ENCODE results near the gene OLFML1.

DNA sequence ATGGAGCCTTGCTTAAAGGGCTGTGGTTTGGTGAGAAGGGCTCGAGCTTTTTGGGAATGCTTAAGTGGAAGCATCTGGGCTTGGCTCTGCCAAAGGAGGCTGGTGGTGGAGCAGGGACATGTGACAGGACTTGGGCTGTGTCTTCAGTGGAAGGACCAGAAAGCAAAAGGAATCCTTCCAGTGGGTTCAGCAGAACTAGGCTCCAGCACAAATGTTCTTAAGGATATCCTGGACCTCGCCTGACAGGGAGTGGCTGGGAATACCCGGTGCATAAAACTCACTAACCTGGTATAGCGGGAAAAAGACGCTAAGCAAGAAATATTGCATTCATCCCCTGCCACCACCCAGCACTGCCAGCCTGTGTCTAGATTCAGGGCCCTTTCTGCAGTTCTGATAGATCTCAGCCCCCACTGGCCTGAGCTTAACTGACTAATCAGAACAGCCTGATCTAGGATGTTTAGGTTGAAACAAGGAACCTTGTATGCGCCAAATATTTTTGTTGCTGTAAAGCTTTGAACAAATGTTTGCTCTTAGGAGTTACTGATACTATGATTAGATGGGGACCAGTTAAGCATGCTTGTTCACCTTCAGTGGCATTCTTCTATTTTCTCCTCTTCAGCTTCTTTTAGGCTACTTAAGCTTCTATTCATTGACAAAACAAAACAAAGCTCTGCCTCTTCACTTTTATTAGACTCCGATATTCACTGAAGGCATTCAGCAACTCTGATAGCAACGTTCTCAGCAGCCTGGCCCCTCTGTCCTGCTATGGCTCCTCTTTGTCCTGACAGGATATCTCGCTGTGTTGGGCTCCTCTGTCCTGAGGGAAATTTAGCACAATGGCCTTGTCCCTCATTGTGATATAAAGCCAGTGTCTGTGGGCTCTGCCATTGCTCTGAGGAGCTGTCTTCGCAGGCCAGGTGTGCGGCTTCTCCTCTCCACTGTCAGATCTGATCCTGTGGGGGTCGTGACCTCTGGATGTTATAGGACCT lies 53.5 kb downstream of the OLFML1 start:
- TF ChIP-seq, protein P1, sequence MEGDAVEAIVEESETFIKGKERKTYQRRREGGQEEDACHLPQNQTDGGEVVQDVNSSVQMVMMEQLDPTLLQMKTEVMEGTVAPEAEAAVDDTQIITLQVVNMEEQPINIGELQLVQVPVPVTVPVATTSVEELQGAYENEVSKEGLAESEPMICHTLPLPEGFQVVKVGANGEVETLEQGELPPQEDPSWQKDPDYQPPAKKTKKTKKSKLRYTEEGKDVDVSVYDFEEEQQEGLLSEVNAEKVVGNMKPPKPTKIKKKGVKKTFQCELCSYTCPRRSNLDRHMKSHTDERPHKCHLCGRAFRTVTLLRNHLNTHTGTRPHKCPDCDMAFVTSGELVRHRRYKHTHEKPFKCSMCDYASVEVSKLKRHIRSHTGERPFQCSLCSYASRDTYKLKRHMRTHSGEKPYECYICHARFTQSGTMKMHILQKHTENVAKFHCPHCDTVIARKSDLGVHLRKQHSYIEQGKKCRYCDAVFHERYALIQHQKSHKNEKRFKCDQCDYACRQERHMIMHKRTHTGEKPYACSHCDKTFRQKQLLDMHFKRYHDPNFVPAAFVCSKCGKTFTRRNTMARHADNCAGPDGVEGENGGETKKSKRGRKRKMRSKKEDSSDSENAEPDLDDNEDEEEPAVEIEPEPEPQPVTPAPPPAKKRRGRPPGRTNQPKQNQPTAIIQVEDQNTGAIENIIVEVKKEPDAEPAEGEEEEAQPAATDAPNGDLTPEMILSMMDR (IDR thresholded peaks at IDR 0.05; ENCODE audit: insufficient read depth, low read depth, low read length): no peak
- TF ChIP-seq EZH2 (IDR thresholded peaks at IDR 0.05; ENCODE audit: insufficient read depth, low read length): no peak
